ENCODE results near the gene NRCAM.

NRCAM gene

DNA sequence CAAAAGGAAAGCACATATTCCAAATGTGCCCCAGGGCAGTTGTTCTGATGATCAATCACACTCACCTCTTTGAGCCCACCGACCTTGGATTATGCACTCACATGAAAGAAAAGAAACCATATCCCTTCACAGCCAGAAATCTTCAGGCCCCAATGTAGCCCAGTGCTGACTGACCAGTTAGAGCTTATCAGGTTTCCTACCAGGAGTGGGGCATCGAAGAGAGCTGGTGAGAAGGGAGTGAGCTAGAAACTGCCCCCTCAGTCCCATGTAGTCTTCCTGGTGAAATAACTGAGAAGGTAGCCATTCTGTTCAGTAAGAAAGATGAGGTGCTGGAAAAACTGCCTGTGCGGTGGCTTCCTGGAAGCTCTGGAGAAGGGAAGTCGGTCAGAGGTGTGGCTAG lies 32.2 kb downstream of the NRCAM start:
- Histone ChIP-seq H3K27me3 (no peaks in the 10 kb centered on the region), H3K4me1 (peaks cover 57% of the 10 kb centered on the region), H3K36me3 (peaks cover 4% of the 10 kb centered on the region; the same call in 1 of the 2 replicates), H3K9me3 (no peaks in the 10 kb centered on the region), H3K4me3 (ENCODE audit: low read depth, low read length) (no peak overlapping the region)
- no peak for DNase-seq
- TF ChIP-seq, protein P1, sequence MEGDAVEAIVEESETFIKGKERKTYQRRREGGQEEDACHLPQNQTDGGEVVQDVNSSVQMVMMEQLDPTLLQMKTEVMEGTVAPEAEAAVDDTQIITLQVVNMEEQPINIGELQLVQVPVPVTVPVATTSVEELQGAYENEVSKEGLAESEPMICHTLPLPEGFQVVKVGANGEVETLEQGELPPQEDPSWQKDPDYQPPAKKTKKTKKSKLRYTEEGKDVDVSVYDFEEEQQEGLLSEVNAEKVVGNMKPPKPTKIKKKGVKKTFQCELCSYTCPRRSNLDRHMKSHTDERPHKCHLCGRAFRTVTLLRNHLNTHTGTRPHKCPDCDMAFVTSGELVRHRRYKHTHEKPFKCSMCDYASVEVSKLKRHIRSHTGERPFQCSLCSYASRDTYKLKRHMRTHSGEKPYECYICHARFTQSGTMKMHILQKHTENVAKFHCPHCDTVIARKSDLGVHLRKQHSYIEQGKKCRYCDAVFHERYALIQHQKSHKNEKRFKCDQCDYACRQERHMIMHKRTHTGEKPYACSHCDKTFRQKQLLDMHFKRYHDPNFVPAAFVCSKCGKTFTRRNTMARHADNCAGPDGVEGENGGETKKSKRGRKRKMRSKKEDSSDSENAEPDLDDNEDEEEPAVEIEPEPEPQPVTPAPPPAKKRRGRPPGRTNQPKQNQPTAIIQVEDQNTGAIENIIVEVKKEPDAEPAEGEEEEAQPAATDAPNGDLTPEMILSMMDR (IDR thresholded peaks at IDR 0.05; ENCODE audit: low read depth, low read length) = no peak

DNA sequence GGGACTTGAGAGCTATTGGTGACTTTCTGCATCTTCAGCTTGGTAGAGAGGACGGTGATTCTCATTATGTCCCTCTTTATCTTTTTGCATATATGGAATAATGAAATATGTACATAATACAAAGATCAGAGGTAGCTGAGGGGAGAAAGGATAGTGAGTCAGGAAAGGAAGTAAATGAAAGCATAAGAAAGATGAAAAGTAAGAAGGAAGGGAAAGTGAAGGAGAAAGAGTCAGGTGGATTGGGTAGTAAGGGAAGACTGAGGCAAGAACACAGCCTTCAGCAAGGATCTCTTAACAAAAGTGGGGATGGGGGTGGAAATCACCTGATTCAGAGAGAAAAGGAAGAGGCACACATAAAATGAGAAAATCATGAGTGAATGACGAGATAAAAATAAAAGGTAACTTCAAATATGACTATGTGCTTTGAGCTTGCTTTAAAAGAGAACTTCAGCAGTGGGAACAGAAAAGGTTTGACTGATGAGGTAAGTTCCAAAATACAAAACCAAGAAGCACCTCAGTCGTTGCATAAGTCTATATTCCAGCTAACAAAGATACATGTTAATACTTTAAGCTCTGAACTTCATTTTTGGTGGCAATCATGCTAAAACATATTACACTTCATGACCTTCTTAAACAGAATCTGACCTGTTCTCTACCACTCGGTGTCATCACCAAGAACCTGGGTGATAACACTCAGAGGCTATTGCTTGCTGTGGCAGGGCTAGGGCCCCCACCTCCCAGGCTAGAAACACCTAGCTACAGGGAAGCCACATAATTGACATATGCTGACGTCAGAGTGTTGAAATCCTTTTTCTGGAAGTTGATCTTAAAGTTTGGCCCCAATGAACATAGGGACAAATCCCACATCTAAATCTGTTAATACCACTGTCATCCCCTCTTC lies 32.9 kb downstream of the NRCAM start:
- no peak for DNase-seq
- Histone ChIP-seq H3K9me3 (no peaks in the 10 kb centered on the region), H3K4me1 (peaks cover 59% of the 10 kb centered on the region), H3K27me3 (no peaks in the 10 kb centered on the region), H3K36me3 (peaks cover 4% of the 10 kb centered on the region; the same call in 1 of the 2 replicates), H3K4me3 (ENCODE audit: low read depth, low read length) (no peak overlapping the region)
- TF ChIP-seq, protein P1 (IDR thresholded peaks at IDR 0.05; ENCODE audit: low read depth, low read length) = no peak

DNA sequence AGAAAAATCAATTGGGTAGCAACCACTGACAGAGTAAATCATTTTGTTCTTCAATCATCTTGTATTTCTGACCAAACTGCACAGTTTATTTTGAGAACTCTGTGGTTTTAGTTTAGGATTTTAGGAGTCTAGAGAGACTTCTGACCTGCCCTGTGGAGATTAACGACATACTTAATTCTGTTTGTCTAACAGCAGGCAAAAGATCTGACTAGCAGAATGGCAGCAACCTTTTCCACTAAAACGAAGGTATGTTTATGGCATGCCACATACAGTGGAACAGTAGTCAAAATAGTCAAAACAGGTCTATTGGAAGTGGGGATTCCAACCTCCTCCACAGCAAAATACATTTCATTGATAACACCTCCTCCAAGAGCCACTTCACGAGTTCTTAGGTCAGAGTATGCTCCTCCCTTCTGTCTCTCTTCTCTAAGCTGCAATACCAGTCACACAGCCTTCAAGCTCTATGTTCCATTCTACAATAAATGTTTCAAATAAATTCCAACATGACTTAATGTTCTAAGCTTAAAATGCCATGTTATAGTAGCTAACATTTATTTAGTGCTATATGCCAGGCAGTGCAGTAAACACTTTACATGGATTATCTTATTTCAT lies 34.4 kb downstream of the NRCAM start:
- Histone ChIP-seq H3K4me1 (peaks cover 59% of the 10 kb centered on the region), H3K27me3 (no peaks in the 10 kb centered on the region), H3K4me3 (ENCODE audit: low read depth, low read length) (no peak overlapping the region), H3K36me3 (peaks cover 2% of the 10 kb centered on the region; the same call in 1 of the 2 replicates), H3K9me3 (no peaks in the 10 kb centered on the region)
- TF ChIP-seq, protein P1 (IDR thresholded peaks at IDR 0.05; ENCODE audit: low read depth, low read length) = no peak
- DNase-seq = no peak

DNA sequence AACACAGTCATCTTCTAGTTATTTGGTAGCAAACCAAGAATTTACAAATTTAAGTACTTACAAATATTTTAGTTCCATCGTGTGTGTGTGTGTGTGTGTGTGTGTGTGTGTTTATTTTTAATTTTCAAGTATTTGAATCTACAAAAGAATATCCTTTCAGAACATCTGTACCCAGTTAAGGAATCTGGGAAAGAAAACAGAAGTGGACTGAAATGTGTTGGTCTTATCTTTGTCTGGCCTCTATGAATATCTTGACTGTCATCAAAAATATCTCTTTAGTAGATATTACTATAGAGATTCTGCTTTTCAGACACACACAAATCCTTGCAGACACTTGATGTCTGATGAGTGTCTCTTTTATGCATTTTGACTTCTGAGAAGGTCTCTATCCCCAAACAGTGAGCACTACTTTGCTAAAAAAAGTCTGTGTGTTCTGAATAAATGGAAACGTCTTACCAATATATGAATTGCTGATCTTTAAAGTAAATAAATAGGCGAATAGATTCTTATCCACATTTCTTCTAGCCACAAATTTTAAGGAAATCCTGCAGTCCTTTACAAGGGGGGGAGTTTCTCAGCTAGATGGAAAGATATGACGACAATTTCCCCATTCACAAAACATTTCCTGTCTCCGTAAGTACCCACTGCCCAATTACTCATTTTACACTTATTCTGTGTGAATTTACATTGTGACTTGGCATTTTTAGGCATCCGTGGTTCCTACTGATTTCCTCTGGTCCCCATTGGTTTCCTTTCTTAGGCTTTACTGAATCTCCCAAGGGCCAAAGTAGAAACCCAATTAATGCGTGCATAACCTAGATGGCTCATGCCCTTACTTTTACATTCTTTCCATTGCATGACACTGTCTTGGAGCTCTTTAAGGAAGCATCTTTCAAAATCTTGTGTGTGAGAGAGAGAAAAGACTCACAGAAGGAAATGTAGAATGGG lies 36.0 kb downstream of the NRCAM start:
- Histone ChIP-seq H3K4me1 (peaks cover 56% of the 10 kb centered on the region), H3K27me3 (no peaks in the 10 kb centered on the region), H3K9me3 (no peaks in the 10 kb centered on the region), H3K36me3 (no peaks in the 10 kb centered on the region), H3K4me3 (ENCODE audit: low read depth, low read length) (no peak overlapping the region)
- no peak for DNase-seq
- TF ChIP-seq, protein P1 (IDR thresholded peaks at IDR 0.05; ENCODE audit: low read depth, low read length) = no peak

DNA sequence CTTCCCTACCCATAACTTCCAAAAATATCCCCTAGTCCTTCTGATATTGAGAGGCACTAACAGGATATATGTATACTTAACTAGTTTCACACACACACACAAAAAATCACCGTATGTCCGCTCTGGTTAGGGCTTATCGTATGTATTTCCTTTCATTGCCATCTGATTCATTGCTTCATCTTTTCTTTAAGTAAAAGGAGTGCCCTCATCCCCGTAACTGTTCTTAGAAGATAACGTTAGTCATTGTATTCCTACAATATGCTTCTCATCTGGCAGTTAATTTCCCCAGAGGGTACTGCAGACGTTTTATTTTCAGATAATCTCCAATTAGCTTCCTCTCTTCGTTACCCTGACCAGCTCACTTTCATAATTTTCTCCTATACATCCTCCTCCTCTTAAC lies 37.3 kb downstream of the NRCAM start:
- H3K27me3 ChIP-seq = no peaks in the 10 kb centered on the region
- H3K36me3 ChIP-seq = no peaks in the 10 kb centered on the region
- TF ChIP-seq, protein P1 (IDR thresholded peaks at IDR 0.05; ENCODE audit: low read depth, low read length) = no peak
- no peaks in the 10 kb centered on the region for H3K9me3 ChIP-seq
- peaks cover 63% of the 10 kb centered on the region for H3K4me1 ChIP-seq
- H3K4me3 ChIP-seq (ENCODE audit: low read depth, low read length) = peak overlapping the region; percentile 34
- no peak for DNase-seq

Measured in BE2C (cell line).